Activated CD8-positive, alpha-beta T cell treated with anti-CD3 and anti-CD28 coated beads for 36 hours (primary cell): ENCODE results near the gene PRMT3. TPM values are rescaled to one million over a fixed set of nuclear protein-coding genes. Genes with fewer than 3 reads are reported as not detected.

Experiments
- ATAC-seq: fragments of 200-7000 bp; cut with Tn5 transposase; one replicate; pipeline ENCODE4 v1.10.0; 2021; ENCODE audit warnings: mild to moderate bottlenecking, moderate library complexity
- CTCF ChIA-PET: fragments of 350-600 bp; sonication (Branson Sonifier 250); formaldehyde crosslinking; loops from one replicate; lab custom pipeline; 2021; ENCODE audit warnings: antibody characterized with exemption; lab: Charles Lee
- POLR2A ChIA-PET: fragments of 350-600 bp; sonication (Branson Sonifier 250); formaldehyde crosslinking; loops from one replicate; lab custom pipeline; 2021; ENCODE audit warnings: antibody characterized with exemption; lab: Charles Lee
- DNase-seq: peaks from one replicate; pipeline ENCODE4 v3.0.0-alpha.2; 2020
- H3K27ac Mint-ChIP-seq: one replicate; pipeline ENCODE4 v1.8.0; 2021; ENCODE audit warnings: mild to moderate bottlenecking, mixed read lengths
- H3K27me3 Mint-ChIP-seq: one replicate; pipeline ENCODE4 v1.8.0; 2021; ENCODE audit warnings: mixed read lengths
- H3K36me3 Mint-ChIP-seq: one replicate; pipeline ENCODE4 v1.8.0; 2021; ENCODE audit warnings: low read depth, mixed read lengths
- H3K4me1 Mint-ChIP-seq: one replicate; pipeline ENCODE4 v1.8.0; 2021; ENCODE audit warnings: low read depth, mixed read lengths
- H3K4me3 Mint-ChIP-seq: one replicate; pipeline ENCODE4 v1.8.0; 2021; ENCODE audit warnings: mild to moderate bottlenecking, moderate library complexity, mixed read lengths
- H3K9me3 Mint-ChIP-seq: one replicate; pipeline ENCODE4 v1.8.0; 2021; ENCODE audit warnings: mixed read lengths
- intact Hi-C: fragments of 100-400 bp; cut with micrococcal nuclease; formaldehyde crosslinking; loops from one replicate; pipeline ENCODE4 v1.10.0; 2022
- total RNA-seq, 2 experiments: library from RNA; stranded (reverse); gene quantifications; one replicate each; pipeline ENCODE4 v1.2.3, GENCODE V29; 2021
- TF ChIP-seq, protein P1 (sequence below): fragments of 200-600 bp; IDR thresholded peaks from one replicate; pipeline ENCODE4 v1.8.0; 2022; ENCODE audit warnings: antibody characterized with exemption, mild to moderate bottlenecking

The PRMT3 gene
- 10 to 100 TPM; 33.3 to 36.4 TPM for total RNA-seq

DNA sequence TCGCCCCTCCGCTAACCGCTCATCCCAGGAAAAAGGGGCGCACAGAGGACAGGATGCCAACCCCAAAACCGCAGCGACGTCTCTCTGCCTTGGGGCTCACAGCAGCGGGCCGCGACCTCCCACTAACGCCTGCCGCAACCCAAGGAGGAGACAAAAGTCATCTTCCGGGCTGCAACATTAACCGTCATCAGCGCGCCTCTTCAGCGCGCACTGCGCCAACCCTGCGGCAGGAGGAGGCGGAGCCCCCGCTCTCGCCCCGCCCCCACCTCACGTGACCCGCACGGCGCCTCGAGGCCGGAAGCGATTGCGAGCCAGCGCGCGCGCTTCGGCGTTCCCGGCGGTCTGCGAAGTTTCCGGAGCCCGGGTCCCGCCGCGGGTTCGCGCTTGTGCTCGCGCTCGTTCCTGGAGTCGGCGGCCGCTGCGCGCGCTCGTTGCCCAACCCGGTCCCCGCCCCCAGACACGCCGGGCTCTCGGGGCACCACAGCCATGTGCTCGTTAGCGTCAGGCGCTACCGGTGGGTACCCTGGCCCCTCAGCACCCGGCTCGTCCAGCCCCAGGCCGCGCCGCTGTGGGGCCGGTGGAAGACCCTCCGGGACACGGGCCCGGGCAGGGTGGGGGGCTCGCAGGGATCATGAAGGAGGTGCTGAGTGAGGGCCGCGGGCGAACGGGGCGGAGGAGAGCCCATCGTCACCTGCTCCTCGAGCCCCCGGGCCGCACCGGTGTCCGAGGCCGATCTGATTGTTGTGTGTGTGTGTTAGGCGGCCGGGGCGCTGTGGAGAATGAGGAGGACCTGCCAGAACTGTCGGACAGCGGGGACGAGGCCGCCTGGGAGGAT is at the start of gene PRMT3:
Gene PRMT3 (plus strand): TSS at position 456 of the 835 bp plus-strand sequence. CDS start 31 bp downstream, at position 487.
- Mint-ChIP-seq H3K27me3 (no peaks in the 10 kb centered on the region), H3K9me3 (no peaks in the 10 kb centered on the region), H3K4me1 (peaks cover 21% of the 10 kb centered on the region), H3K4me3 (peak within 1 kb of the TSS; percentile 78), H3K36me3 (peaks cover 25% of the 10 kb centered on the region), H3K27ac (peak within 1 kb of the TSS; percentile 99)
- DNase-seq (peak; percentile 96), ATAC-seq (peak; percentile 88)
- TF ChIP-seq, protein P1, sequence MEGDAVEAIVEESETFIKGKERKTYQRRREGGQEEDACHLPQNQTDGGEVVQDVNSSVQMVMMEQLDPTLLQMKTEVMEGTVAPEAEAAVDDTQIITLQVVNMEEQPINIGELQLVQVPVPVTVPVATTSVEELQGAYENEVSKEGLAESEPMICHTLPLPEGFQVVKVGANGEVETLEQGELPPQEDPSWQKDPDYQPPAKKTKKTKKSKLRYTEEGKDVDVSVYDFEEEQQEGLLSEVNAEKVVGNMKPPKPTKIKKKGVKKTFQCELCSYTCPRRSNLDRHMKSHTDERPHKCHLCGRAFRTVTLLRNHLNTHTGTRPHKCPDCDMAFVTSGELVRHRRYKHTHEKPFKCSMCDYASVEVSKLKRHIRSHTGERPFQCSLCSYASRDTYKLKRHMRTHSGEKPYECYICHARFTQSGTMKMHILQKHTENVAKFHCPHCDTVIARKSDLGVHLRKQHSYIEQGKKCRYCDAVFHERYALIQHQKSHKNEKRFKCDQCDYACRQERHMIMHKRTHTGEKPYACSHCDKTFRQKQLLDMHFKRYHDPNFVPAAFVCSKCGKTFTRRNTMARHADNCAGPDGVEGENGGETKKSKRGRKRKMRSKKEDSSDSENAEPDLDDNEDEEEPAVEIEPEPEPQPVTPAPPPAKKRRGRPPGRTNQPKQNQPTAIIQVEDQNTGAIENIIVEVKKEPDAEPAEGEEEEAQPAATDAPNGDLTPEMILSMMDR = peak; percentile 87
- ChIA-PET CTCF (interaction anchor here (0.6 to 2.0 kb wide), 4 partner anchors 10 to 25 kb away, joined by 3 to 17 read pairs (median 3); no protein-coding TSS in a partner anchor), POLR2A (interaction anchor here (0.7 to 1.4 kb wide), 2 partner anchors 22 to 256 kb away, joined by 3 read pairs; no protein-coding TSS in a partner anchor)
- intact Hi-C loops = no loop called here

DNA sequence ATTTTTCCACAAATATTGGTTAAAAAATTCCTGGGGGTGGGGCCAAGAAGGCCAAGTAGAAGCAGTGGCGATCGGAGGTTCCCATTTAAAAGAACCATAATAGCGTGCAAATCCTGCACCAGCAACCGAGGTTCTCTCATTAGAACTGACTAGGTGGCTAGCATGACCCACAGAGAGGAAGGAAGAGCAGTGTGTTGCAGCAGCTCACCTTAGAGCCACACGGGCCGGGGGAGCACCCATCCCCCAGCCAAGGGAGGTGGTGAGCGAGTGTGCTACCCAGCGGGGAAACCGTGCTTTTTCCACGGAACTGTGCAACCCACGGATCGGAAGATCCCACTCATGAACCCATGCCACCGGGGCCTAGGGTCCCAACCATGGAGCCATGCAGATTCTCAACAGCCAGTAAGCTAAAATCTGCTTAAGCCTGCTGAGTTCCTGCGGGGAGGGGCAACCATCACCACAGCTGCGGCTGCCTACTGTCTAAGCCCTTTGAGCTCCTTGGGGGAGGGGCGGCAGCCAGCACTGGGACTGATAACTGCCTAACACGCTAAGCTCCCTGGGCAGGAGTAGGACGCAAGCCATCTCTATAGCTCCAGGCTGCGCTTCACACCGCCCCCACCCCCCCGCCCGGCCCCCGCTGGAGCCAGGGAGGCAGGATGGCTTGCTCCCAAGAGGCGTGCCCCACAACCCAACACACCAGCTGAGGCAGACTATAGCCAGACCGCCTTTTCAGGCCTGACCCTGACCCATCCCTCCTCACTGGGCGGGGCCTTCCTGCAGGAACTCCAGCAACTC is 45.0 kb upstream of the PRMT3 start:
- Mint-ChIP-seq H3K36me3 (no peaks in the 10 kb centered on the region), H3K9me3 (no peaks in the 10 kb centered on the region), H3K27me3 (peaks cover 46% of the 10 kb centered on the region), H3K4me1 (peaks cover 3% of the 10 kb centered on the region), H3K4me3 (no peak overlapping the region), H3K27ac (no peak overlapping the region)
- peak; percentile 36 for DNase-seq
- CTCF ChIA-PET = interaction anchor here (1.2 to 5.4 kb wide), 2 partner anchors 11 to 214 kb away, joined by 4 to 45 read pairs; no protein-coding TSS in a partner anchor
- ATAC-seq = no peak
- POLR2A ChIA-PET = no interaction called here
- intact Hi-C loops = no loop called here
- TF ChIP-seq, protein P1 = no peak

DNA sequence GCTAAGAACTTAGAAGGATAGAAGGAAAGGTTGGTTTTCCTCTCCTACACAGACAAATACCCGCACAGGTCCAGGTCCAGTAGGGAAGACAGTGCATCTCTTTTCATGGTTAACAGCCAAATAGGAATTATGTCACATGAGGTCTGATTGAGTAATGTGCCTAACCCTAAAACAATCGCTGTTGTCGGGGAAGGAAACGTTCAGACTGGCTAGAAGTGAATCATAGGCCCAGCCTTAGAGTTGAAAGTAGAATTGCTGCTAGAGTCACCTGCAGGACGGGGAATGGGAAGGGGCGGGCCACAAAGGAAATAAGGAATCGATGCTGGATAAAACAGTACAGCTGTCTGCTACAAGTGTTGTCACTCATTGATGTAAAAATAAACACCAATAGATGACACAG is 36.4 kb upstream of the PRMT3 start:
- no peaks in the 10 kb centered on the region for H3K4me1 Mint-ChIP-seq
- H3K4me3 Mint-ChIP-seq = no peak overlapping the region

DNA sequence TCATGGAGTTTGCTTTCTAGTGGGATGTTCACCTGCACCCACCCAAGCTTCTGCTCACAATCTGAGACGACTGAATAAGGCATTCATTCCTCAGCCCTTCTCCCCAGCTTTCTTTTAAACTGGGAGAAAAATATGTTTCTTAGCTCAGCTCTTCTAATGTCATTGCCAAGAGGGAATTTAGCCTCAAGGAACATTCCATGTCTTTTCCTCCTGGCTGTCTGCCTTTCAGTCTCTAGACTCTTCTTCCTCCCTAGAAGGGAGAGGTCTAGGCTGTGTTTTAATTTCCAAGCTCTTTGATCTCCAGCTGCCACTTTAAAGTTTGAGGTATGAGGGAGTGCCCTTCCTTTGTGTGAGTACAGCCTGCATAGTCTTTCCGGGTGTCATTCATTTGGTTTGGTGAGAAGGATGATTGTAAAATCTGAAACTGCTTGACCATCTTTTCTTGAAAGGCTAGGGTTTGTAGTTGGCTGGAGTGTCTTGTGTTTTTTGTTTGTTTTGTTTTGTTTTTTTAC is 35.7 kb upstream of the PRMT3 start:
- Mint-ChIP-seq H3K36me3 (no peaks in the 10 kb centered on the region), H3K27me3 (peaks cover 5% of the 10 kb centered on the region), H3K4me1 (no peaks in the 10 kb centered on the region), H3K27ac (no peak overlapping the region), H3K4me3 (no peak overlapping the region), H3K9me3 (no peaks in the 10 kb centered on the region)
- ChIA-PET POLR2A (no interaction called here), CTCF (interaction anchor here (1.0 to 6.6 kb wide), 8 partner anchors 8 to 230 kb away, joined by 3 to 141 read pairs (median 11); no protein-coding TSS in a partner anchor)
- TF ChIP-seq, protein P1 = no peak
- no peak for DNase-seq
- intact Hi-C loops = no loop called here
- no peak for ATAC-seq

More for the DNA sequence above, 36.4 kb upstream of the PRMT3 start:
- intact Hi-C loops = no loop called here
- Mint-ChIP-seq H3K27me3 (peaks cover 6% of the 10 kb centered on the region), H3K36me3 (no peaks in the 10 kb centered on the region), H3K9me3 (no peaks in the 10 kb centered on the region), H3K27ac (no peak overlapping the region)
- TF ChIP-seq, protein P1 = no peak
- ATAC-seq (no peak), DNase-seq (no peak)
- ChIA-PET POLR2A (no interaction called here), CTCF (interaction anchor here (1.0 to 6.6 kb wide), 7 partner anchors 9 to 229 kb away, joined by 3 to 141 read pairs (median 6); no protein-coding TSS in a partner anchor)
